Uterus (tissue), 2 donors: ENCODE results near the gene PRPS1L1.

ENCODE experiments used
- POLR2A ChIP-seq, 2 donors: fragments of 450-650 bp; IDR thresholded peaks; one replicate each; pipeline ENCODE4 v1.6.1; 2016; ENCODE audit warnings: antibody characterized with exemption in 2 of 2, mild to moderate bottlenecking in 1 of 2, moderate library complexity in 1 of 2
- TF ChIP-seq, protein P1 (sequence below), 4 experiments: fragments of 200-600 bp in 2 of 4; fragments of 450-650 bp in 2 of 4; sonication (generic) in 2 of 4; IDR thresholded peaks; one replicate each; pipeline ENCODE4 v1.5.1; 2016 to 2019; ENCODE audit warnings: antibody characterized with exemption in 4 of 4, mild to moderate bottlenecking in 2 of 4, moderate library complexity in 1 of 4

DNA sequence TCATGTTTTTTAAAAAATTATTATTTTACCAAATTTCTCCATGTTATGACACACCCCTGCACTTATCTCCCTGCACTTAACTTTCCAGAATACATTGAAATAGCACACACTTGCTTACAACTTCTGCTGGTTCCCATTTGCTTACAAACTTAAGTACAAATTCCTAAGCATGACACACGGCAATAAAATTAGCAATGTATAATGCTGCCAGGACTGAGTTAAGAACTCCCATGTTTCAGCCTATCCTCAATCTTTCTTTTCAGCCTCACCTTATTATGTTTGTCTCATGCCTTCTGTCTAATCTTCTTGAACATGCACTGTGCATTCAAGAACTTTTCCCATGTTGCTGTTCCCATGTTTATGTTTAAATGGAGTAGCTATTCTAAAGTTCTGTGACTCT is 40.8 kb downstream of the PRPS1L1 start:
- TF ChIP-seq, protein P1, sequence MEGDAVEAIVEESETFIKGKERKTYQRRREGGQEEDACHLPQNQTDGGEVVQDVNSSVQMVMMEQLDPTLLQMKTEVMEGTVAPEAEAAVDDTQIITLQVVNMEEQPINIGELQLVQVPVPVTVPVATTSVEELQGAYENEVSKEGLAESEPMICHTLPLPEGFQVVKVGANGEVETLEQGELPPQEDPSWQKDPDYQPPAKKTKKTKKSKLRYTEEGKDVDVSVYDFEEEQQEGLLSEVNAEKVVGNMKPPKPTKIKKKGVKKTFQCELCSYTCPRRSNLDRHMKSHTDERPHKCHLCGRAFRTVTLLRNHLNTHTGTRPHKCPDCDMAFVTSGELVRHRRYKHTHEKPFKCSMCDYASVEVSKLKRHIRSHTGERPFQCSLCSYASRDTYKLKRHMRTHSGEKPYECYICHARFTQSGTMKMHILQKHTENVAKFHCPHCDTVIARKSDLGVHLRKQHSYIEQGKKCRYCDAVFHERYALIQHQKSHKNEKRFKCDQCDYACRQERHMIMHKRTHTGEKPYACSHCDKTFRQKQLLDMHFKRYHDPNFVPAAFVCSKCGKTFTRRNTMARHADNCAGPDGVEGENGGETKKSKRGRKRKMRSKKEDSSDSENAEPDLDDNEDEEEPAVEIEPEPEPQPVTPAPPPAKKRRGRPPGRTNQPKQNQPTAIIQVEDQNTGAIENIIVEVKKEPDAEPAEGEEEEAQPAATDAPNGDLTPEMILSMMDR (IDR thresholded peaks at IDR 0.05) = no peak
- no peak for TF ChIP-seq POLR2A (IDR thresholded peaks at IDR 0.05)
